ENCODE data around the gene MGMT.

Gene MGMT

GRCh38 chr10:129717816-129718547 is 250.9 kb downstream of the MGMT start:
- DNase-seq: no peak

- no peak for DNase-seq
Observed at GRCh38 chr10:129718548-129719414, 251.7 kb downstream of the MGMT start.

GRCh38 chr10:129719415-129719739 is 252.3 kb downstream of the MGMT start:
- DNase-seq: no peak

- DNase-seq: no peak
Observed at GRCh38 chr10:129719889-129720590, 253.0 kb downstream of the MGMT start.

GRCh38 chr10:129725011-129725410 is 258.0 kb downstream of the MGMT start:
- DNase-seq: no peak

GRCh38 chr10:129725482-129725881 is 258.4 kb downstream of the MGMT start:
- no peak for DNase-seq

- no peak for DNase-seq
Observed at GRCh38 chr10:129725890-129726631, 259.0 kb downstream of the MGMT start.

GRCh38 chr10:129727071-129727470 is 260.0 kb downstream of the MGMT start:
- DNase-seq: no peak

GRCh38 chr10:129727495-129727894 is 260.5 kb downstream of the MGMT start:
- no peak for DNase-seq

- DNase-seq: no peak
Observed at GRCh38 chr10:129728246-129728820, 261.3 kb downstream of the MGMT start.

- DNase-seq: no peak
Observed at GRCh38 chr10:129728905-129729795, 262.1 kb downstream of the MGMT start.

GRCh38 chr10:129730272-129730992 is 263.4 kb downstream of the MGMT start:
- no peak for DNase-seq

- no peak for DNase-seq
Observed at GRCh38 chr10:129730993-129731325, 263.9 kb downstream of the MGMT start.

GRCh38 chr10:129740532-129741279 is 273.7 kb downstream of the MGMT start:
- no peak for DNase-seq

GRCh38 chr10:129741280-129741977 is 274.4 kb downstream of the MGMT start:
- DNase-seq: no peak

- no peak for DNase-seq
Observed at GRCh38 chr10:129741978-129742741, 275.1 kb downstream of the MGMT start.

GRCh38 chr10:129742742-129743550 is 275.9 kb downstream of the MGMT start:
- DNase-seq: no peak

- DNase-seq: no peak
Observed at GRCh38 chr10:129743738-129744133, 276.7 kb downstream of the MGMT start.
